ENCODE data around the gene ST6GAL1.

DNA sequence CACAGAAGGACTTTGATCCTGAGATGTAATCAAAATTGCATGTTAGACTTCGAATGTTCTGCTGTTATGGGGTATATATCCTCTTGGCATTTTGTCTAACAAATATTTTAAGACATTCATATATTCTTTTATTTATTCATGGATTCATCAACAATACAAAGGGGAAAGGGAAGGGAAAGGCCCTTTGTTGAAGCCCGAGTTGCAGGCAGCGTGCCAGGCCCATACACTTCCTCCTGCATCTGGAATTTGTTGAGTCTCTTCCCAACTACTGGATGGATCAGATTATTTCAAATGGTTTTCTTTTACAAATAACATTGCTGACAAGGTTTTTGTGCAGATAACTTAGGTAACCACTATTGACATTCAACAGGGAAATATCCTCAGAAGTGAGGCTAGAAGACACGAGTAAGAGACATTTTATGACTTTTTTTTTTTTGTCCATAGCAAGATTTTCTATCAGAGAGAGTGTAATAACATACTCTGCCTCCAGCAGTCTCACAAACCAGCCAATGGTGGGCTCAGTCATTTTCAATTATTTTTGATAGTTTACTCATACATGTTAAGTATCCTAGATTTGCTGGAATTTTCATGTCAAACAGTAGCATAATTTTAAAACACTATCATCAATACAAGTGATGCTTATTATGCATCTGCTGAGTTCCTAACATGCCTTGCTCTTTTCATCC lies 114.7 kb downstream of the ST6GAL1 start:
- no peak for TF ChIP-seq POLR2A (IDR thresholded peaks at IDR 0.05; ENCODE audit: extremely low read depth, insufficient read length)
- TF ChIP-seq, protein P1, sequence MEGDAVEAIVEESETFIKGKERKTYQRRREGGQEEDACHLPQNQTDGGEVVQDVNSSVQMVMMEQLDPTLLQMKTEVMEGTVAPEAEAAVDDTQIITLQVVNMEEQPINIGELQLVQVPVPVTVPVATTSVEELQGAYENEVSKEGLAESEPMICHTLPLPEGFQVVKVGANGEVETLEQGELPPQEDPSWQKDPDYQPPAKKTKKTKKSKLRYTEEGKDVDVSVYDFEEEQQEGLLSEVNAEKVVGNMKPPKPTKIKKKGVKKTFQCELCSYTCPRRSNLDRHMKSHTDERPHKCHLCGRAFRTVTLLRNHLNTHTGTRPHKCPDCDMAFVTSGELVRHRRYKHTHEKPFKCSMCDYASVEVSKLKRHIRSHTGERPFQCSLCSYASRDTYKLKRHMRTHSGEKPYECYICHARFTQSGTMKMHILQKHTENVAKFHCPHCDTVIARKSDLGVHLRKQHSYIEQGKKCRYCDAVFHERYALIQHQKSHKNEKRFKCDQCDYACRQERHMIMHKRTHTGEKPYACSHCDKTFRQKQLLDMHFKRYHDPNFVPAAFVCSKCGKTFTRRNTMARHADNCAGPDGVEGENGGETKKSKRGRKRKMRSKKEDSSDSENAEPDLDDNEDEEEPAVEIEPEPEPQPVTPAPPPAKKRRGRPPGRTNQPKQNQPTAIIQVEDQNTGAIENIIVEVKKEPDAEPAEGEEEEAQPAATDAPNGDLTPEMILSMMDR (IDR thresholded peaks at IDR 0.05; ENCODE audit: low read depth, low read length) = no peak
- TF ChIP-seq, protein P2, sequence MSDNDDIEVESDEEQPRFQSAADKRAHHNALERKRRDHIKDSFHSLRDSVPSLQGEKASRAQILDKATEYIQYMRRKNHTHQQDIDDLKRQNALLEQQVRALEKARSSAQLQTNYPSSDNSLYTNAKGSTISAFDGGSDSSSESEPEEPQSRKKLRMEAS (IDR thresholded peaks at IDR 0.05; ENCODE audit: low read depth, low read length) = no peak

All from NB4 (cell line).